Mammary epithelial cell (primary cell): Measurements from ENCODE around the gene EPHA2.

Experiments used
- CTCF ChIP-seq, 2 donors: IDR thresholded peaks in 1 of 2; conservative IDR thresholded peaks in 1 of 2; 2 replicates each; pipeline ENCODE4 v1.5.1; 2011 to 2012; ENCODE audit warnings: inconsistent platforms in 2 of 2, low read length in 2 of 2, mild to moderate bottlenecking in 2 of 2, control low read depth in 1 of 2, low read depth in 1 of 2; ENCODE audit not compliant: insufficient read depth in 1 of 2; ENCODE audit errors: extremely low read depth in 1 of 2
- EZH2 ChIP-seq: IDR thresholded peaks from 2 replicates; pipeline ENCODE4 v1.6.1; 2012; ENCODE audit warnings: low read length, inconsistent platforms, borderline replicate concordance

- TF ChIP-seq CTCF (conservative IDR thresholded peaks at IDR 0.05 in 1 of 2, IDR thresholded peaks at IDR 0.05 in 1 of 2; ENCODE audit: extremely low read depth in 1 of 2, insufficient read depth in 1 of 2, low read depth in 1 of 2, low read length in 2 of 2) (no peak), EZH2 (no peak)
Measured at GRCh38 chr1:16112596-16113555, 43.0 kb downstream of the EPHA2 start.
